ENCODE data around the gene RBP4.
"Not testable (repeated sequence)": the region's sequence is repeated elsewhere in the genome, so short reads cannot be mapped to it uniquely, and the experiment has no call there.

The RBP4 gene

GRCh38 chr10:93566435-93567276 lies 34.4 kb downstream of the RBP4 start, which contains the start of gene FFAR4:
Gene FFAR4 (plus strand): TSS chr10:93566665. CDS start chr10:93566721, 56 bp downstream.
- no peak for DNase-seq (ENCODE audit: low spot score)

- no peak for DNase-seq (ENCODE audit: low spot score)
Observed at GRCh38 chr10:93565446-93565845, 35.6 kb downstream of the RBP4 start.

- DNase-seq (ENCODE audit: low spot score), result no peak
Observed at GRCh38 chr10:93560541-93560940, 40.5 kb downstream of the RBP4 start.

GRCh38 chr10:93559490-93559889 lies 41.5 kb downstream of the RBP4 start:
- DNase-seq (ENCODE audit: low spot score), result no peak

- peak; percentile 72 for DNase-seq (ENCODE audit: low spot score)
Observed at GRCh38 chr10:93554760-93555432, 46.1 kb downstream of the RBP4 start.

- DNase-seq (ENCODE audit: low spot score), result no peak
Observed at GRCh38 chr10:93554316-93554663, 46.7 kb downstream of the RBP4 start.

- DNase-seq (ENCODE audit: low spot score), result no peak
Observed at GRCh38 chr10:93553482-93554315, 47.3 kb downstream of the RBP4 start.

GRCh38 chr10:93552780-93553179 lies 48.3 kb downstream of the RBP4 start:
- DNase-seq (ENCODE audit: low spot score), result no peak

GRCh38 chr10:93550606-93551005 lies 50.4 kb downstream of the RBP4 start:
- no peak for DNase-seq (ENCODE audit: low spot score)

- DNase-seq (ENCODE audit: low spot score), result no peak
Observed at GRCh38 chr10:93548376-93549071, 52.5 kb downstream of the RBP4 start.

- DNase-seq (ENCODE audit: low spot score), result no peak
Observed at GRCh38 chr10:93547522-93547921, 53.5 kb downstream of the RBP4 start.

- DNase-seq (ENCODE audit: low spot score), result not testable (repeated sequence)
Observed at GRCh38 chr10:93546995-93547394, 54.0 kb downstream of the RBP4 start.

GRCh38 chr10:93542358-93542791 lies 58.7 kb downstream of the RBP4 start:
- no peak for DNase-seq (ENCODE audit: low spot score)

Measured in NAMALWA (cell line).